Measurements from ENCODE around the gene CACNA1C.

Gene CACNA1C

GRCh38 chr12:2557597-2557996 is 504.8 kb downstream of the CACNA1C start:
- DNase-seq (ENCODE audit: low read depth): no peak

- DNase-seq (ENCODE audit: low read depth): no peak
Measured at GRCh38 chr12:2559931-2560330, 507.1 kb downstream of the CACNA1C start.

DNA sequence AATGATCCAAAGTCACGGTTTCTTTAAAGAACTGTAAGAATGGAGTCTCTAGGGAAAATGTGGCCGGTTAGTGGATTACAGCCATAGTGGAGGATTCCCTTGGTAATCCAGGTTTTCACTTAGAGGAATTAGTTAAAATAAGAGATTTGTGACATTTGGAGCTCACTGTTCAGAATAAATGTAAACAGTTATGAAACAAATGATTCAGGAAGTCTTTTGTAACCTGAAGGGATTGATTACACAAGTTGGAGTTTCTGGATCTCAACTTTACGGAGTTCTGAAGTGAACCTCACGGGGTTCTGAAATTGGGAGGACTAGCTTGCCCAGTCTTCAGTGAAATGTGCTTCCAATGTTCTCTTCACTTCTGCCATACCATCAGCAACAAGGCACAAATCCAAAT is 507.6 kb downstream of the CACNA1C start:
- DNase-seq (ENCODE audit: low read depth): no peak

- DNase-seq (ENCODE audit: low read depth): no peak
Measured at GRCh38 chr12:2561367-2561766, 508.6 kb downstream of the CACNA1C start.

DNA sequence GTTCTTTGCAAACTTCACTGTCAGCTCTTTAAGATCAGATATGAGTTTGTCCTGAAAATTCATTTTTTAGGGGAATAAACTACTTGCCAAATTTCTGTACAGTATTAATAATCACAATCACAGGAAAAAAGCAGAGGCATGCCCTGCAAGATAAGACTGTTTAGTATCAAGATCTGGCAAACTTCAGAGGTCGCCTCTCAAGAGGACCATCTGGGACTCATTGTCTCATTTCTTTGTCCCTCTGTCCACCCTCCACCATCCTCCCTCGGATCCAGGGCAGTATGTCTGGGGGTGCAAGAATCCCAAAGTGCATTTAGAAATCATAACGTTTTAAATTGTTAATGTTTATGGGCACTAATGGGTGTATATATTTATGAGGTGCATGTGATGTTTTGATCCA is 509.6 kb downstream of the CACNA1C start:
- DNase-seq (ENCODE audit: low read depth): no peak

GRCh38 chr12:2563709-2564108 is 510.9 kb downstream of the CACNA1C start:
- DNase-seq (ENCODE audit: low read depth): no peak

GRCh38 chr12:2566161-2566560 is 513.4 kb downstream of the CACNA1C start:
- no peak for DNase-seq (ENCODE audit: low read depth)

DNA sequence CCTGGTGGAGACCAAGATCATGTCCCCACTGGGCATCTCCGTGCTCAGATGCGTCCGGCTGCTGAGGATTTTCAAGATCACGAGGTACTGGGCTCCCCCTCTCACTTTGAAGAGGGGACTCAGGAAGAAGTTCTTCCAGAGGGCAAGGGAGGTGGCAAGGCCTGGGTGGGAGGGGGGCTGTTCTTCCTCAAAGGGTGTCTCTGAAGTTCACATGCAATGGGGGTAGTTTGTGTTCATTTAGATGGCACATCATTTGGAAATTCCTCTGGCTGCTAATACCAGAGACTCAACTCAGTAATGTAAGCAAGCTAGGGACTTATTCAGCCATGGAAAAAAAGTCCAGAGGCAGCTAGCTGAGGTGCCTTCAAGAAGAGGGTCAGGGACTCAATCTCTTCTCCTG is 514.9 kb downstream of the CACNA1C start:
- DNase-seq (ENCODE audit: low read depth): no peak

GRCh38 chr12:2570562-2570961 is 517.8 kb downstream of the CACNA1C start:
- no peak for DNase-seq (ENCODE audit: low read depth)

- no peak for DNase-seq (ENCODE audit: low read depth)
Measured at GRCh38 chr12:2574355-2574935, 521.7 kb downstream of the CACNA1C start.

- DNase-seq (ENCODE audit: low read depth): no peak
Measured at GRCh38 chr12:2575245-2575644, 522.5 kb downstream of the CACNA1C start.

- DNase-seq (ENCODE audit: low read depth): no peak
Measured at GRCh38 chr12:2578211-2578610, 525.4 kb downstream of the CACNA1C start.

GRCh38 chr12:2578772-2579171 is 526.0 kb downstream of the CACNA1C start:
- DNase-seq (ENCODE audit: low read depth): no peak

DNA sequence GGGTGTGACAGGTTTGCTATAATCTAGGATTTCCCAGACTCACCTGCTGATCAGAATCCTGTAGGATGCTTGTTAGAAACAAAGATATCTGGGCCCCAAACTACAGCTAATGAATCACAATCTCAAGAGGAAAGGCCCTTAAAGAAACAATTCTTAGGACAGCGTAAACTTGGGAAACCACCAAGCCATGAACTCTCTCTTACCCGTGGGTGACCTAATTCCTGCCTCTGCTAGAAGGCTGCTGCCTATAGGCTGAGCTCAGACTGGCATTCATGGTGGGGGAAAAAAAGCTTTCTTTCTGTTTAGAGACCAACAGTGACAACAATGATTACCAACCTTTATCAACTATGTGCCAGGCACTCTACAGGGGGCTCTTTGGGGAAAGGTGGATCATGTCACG is 528.0 kb downstream of the CACNA1C start:
- DNase-seq (ENCODE audit: low read depth): no peak

DNA sequence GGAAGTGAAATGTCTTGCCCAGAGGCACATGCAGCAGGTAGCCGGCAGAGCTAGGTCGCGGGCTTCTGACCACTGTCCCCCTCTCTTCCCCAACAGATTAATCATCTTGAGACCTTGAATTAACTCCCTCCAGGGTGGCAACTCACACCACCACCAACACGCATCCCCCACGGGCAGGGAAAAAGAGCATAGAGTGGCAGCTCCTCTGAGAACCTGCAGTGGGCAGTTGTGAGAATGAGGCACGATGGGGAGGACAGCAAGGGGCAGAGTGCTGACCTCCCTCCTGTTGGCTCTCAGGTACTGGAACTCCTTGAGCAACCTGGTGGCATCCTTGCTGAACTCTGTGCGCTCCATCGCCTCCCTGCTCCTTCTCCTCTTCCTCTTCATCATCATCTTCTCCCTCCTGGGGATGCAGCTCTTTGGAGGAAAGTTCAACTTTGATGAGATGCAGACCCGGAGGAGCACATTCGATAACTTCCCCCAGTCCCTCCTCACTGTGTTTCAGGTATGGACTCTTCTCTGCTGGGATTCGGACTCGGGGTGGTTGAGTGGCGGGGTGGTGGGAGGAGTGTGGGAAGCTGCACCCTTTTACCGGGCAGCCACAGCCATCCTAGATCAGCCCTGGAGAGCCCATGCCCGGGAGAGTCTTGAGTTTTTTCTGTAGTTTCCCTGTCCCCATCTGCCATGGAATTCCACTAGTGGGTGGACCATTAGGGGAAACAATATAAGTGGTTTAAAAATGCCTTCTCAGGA is 528.7 kb downstream of the CACNA1C start:
- DNase-seq (ENCODE audit: low read depth): no peak

GRCh38 chr12:2582631-2583030 is 529.8 kb downstream of the CACNA1C start:
- no peak for DNase-seq (ENCODE audit: low read depth)

DNA sequence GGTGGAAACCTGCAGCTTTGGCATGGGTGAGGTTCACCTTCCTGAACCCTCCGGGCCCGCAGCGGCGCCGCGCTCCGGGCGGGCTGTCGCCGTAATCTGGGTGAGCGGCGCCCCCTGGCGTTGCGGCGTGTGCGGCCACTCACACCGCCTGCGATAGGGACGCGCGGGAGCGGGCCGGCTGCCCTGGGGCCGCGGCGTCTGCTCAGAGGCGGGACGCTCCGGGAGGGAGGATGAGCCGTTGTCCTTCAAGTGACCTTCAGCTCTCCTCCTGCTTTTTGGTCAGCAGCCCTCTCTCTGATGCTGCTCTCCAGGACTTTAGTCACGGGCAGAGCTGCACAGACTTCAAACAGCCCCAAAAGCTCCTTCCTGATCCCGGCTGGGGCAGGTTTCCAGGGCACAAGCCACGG is 530.3 kb downstream of the CACNA1C start:
- peak; percentile 4 for DNase-seq (ENCODE audit: low read depth)

DNA sequence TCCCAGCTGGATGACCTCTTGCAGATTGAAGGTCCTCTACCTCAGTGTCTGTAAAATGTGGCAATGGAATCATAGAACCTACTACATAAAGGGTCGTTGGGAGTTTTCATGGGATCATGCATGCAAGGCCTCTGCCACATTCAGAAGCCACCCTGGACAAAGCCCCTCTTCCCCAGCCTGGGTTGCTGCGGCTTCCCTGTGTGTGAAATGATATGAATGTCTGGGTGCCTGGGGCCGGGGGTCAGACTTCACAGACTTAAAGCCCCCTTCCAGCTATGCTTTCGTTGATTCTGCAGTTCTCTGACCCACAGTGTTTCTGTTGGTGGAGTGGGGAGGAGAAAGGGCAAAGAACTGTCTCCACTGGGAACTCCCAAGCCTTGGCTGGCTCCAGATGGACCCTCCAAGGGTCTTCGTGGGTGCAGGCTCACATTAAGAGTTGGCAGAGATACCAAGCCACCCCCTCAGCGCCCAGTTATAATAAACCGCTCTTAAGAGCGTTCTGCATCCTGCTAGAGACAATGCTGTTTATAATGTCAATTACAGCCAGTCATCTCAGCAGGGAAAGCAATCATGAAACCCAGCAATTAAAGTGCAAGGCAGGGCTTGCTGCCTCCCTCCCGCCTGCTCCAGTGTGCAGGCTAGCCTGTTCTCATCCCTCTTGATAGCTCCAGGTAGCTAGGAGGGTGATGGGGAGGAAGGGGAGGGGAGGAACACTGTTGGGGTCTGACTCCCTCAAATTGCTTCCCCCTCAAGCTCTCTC is 531.0 kb downstream of the CACNA1C start:
- DNase-seq (ENCODE audit: low read depth): no peak

DNA sequence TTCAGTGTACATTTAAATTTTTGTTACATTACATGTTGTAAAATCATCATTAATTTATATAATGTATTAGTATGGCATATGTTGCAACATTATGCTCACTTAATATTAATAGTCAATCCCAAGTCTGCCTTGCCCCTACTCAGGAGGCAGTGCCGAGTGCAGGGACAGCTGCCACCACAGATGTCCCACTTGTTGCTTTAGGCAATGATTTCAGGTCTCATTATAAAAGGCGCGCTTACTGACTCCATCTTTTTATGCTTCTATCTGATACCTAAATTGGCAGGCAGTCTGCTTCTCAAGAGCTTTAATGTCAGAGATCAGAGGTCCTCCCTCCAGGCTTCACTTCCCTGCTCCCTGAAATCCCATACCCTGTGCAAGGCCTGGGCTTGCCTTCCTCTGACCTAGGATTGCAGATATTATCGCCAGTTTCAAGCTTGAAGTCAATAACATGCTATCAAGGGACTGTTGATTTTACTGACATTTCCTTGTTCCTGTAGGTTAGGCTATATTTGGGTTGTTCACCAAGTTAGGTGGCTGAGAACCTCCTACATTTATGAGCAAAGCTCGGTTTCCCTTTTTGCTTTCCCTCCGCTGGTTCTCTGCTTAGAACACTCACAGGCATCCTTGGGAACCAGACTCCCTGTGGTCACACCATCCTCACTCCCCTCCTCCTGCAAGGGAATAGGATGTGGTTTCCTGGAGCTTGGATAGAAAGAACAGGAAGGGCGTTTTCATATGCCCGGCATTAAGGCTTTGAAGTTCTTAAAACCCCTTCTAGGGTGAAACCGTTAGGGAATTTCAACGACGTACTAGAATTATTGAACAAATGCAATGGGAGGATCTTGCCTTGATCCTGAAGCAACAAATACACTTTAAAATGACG is 533.6 kb downstream of the CACNA1C start:
- no peak for DNase-seq (ENCODE audit: low read depth)

DNA sequence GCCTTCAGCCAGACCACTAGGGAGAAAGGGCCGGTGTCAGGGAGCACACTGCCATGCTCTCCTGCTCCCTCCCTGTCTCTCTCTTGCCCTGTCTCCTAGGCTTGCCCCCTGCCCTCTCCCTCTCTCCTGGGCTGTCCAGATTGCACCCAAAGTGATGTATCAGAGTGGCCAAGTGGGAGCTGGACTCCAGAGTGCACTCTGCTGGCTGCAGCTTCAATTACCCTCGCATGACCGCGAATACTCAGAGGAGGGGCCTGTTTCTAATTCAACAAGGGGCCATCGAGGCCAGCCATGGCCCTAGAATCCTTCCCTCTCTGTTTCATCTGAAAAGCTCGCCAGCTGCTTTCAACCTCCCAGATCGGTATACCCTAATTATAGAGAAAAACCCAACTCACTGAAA is 535.6 kb downstream of the CACNA1C start:
- no peak for DNase-seq (ENCODE audit: low read depth)

DNA sequence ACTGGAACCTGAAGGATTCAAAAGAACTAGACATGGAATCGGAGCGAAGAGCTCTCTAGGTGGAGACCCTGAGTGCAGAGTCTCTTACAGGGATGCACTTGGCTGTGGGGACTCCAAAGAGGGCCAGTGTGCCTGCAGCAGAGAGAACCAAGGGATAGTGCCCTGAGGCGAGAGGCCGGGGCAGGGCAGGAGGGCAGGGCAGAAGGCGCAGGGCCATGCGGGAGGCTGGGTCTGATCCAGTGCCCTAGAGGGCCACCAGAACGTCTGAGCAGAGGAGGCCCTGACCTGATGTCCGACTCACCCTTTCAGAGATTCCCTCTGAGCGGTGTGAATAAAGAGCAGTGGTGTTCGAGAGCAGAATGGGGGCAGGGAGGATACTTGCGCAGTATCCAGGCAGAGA is 536.6 kb downstream of the CACNA1C start:
- no peak for DNase-seq (ENCODE audit: low read depth)

DNA sequence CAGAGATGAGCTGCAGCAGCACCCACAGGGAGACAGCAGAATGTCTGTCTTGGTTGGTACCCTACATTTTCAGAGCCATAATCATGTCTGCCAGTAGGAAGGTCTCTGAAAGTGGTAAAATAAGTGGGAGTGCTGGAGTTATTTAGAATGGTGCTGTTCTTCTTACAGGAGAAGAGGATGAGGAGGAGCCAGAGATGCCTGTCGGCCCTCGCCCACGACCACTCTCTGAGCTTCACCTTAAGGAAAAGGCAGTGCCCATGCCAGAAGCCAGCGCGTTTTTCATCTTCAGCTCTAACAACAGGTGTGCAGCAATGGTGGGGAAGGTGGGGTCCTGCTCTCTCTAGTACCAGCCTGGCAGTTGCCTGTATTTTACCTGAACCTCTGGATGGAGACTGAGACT is 540.3 kb downstream of the CACNA1C start:
- no peak for DNase-seq (ENCODE audit: low read depth)

Data from activated gamma-delta T cell treated with anti-CD3 and anti-CD28 coated beads, Interleukin-2, amount 50 U/mL, for 16 hours (primary cell).